Measurements from ENCODE around the gene RAPGEF2.
A peak's percentile ranks its signal among the peaks of the same experiment; 100 is the strongest.
"Not testable (repeated sequence)": the region's sequence is repeated elsewhere in the genome, so short reads cannot be mapped to it uniquely, and the experiment has no call there.

The RAPGEF2 gene

DNA sequence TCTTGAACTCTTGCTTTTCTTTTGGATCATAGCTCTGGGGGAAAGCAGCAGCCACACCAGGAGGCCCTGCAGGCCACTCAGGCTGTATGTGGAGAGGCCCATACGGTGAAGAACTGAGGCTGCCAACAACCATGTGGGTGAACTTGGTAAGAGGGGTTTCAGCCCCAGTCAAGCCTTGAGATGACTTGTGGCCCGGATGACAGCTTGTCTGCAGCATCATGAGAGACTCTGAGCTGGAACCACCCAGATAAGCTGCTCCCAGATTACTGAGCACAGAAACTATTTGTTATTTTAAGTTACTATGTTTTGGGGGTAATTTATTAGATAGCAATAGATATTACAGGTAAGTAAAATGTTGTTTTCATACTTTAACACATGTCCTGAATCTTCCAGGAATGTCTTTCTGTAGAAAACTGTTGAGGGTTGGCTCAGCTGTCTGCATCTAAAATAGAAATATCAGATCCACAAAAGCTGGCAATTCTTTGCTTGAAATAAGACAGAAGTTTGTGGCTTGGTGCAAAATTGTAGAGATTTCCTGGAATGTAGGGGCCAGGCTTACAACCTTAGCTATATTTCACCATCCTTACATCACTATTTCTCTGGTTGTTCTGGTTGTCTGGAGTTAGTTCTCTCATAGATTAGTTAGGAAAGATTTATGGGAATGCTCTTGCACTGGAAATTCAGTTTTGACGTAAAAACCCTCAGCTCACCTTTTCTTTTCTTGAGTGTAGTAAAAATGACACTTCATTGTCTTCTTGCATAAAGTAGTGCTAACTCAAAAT is 272.1 kb downstream of the RAPGEF2 start:
- DNase-seq (ENCODE audit: low read depth) = no peak

DNA sequence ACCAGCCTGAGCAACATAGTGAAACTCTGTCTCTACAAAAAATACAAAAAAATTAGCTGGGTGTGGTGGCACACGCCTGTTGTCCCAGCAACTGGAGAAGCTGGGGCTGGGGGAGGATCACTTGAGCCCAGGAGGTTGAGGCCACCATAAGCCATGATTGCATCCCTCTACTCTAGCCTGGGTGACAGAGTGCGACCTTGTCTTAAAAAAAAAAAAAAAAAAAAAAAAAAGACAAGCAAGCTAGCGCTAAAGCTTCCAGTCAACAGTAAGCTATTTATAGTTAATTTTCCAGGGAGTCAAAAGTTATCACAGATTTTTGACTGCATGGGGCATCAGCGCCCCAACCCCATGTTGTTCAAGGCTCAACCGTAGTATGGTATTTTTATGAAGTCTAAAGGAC is 273.4 kb downstream of the RAPGEF2 start:
- DNase-seq (ENCODE audit: low read depth) = no peak

DNA sequence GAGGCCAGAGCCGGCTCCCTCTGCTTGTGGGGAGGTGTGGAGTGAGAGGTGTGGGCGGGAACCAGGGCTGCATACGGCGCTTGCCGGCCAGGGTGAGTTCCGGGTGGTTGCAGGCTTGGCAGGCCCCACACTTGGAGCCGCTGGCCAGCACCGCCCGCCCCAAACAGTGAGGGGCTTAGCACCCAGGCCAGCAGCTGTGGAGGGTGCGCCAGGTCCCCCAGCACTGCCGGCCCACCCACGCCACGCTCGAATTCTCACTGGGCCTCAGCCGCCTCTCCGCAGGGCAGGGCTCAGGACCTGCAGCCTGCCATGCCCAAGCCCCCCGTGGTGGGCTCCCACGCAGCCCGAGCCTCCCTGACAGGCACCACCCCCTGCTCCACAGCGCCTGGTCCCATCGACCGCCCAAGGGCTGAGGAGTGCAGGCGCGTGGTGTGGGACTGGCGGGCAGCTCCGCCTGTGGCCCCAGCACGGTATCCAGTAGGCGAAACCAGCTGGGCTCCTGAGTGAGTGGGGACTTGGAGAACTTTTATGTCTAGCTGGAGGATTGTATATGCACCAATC is 275.3 kb downstream of the RAPGEF2 start:
- DNase-seq (ENCODE audit: low read depth) = no peak

GRCh38 chr4:159379064-159379463 is 276.2 kb downstream of the RAPGEF2 start:
- DNase-seq (ENCODE audit: low read depth) = not testable (repeated sequence)

- DNase-seq (ENCODE audit: low read depth) = no peak
Measured at GRCh38 chr4:159379836-159380235, 277.0 kb downstream of the RAPGEF2 start.

- DNase-seq (ENCODE audit: low read depth) = no peak
Measured at GRCh38 chr4:159382856-159383561, 280.1 kb downstream of the RAPGEF2 start.

DNA sequence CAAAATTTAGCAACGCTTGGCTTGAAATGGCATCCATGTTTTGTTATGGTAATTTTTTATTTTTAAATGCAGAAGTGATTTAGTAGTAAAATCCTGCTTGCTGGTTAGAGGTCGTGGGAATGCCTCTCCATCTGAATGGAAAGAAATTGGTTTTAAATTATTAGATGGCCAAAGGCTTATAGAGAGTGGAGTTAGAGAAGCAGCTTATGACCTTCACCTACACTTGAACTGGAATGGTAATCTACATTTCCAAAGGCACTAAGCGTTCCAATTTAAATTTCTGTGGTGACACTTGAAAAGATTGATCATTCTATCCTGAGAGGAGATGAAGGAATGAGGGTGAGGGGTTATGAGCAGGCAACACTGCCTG is 280.7 kb downstream of the RAPGEF2 start:
- no peak for DNase-seq (ENCODE audit: low read depth)

- DNase-seq (ENCODE audit: low read depth) = no peak
Measured at GRCh38 chr4:159384017-159384416, 281.1 kb downstream of the RAPGEF2 start.

DNA sequence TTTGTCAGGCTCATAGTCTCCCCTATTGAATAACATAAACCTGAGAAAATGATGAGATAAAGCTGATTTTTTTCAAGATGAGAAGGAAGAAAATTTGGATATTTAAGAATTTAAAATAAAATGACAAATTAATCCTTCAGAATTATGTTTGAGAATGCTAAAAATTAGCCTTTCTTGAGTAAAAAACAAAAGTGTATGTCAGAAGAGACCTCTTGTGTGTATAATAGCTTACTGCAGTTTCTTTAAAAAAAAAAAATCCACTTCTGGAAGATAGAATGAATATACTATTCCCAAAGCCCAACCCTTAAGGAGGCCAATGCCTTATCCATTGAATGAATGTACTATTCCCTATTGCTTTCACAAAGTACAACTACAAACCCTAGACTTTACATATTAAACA is 281.8 kb downstream of the RAPGEF2 start:
- no peak for DNase-seq (ENCODE audit: low read depth)

GRCh38 chr4:159386620-159387019 is 283.7 kb downstream of the RAPGEF2 start:
- no peak for DNase-seq (ENCODE audit: low read depth)

GRCh38 chr4:159389756-159390155 is 286.9 kb downstream of the RAPGEF2 start:
- no peak for DNase-seq (ENCODE audit: low read depth)

DNA sequence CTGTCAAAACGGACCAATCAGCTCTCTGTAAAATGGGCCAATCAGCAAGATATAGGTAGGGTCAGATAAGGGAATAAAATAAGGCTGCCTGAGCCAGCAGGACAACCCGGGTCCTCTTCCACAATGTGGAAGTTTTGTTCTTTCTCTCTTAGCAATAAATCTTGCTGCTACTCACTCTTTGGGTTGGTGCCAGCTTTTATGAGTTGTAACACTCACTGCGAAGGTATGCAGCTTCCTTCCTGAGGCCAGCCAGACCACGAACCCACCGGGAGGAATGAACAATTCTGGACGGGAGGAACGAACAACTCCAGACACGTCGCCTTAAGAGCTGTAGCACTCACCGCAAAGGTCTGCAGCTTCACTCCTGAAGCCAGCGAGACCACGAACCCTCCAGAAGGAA is 287.8 kb downstream of the RAPGEF2 start:
- peak; percentile 88 for DNase-seq (ENCODE audit: low read depth)

DNA sequence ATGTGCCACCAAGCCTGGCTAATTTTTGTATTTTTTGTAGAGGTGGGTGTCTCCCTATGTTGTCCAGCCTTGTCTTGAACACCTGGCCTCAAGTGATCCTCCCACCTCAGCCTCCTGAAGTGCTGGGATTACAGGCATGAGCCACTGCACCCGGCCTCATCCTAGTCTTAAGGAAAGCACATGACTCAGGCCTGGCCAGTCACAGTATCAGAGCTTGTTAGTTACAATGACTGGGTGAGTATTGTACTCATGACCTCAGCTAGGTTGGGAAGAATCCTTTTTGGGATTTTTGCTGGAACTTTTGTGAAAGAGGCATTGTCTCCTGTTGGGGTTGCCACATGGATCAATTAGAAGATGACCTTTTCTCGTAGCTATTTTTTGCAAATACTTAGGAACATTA is 292.8 kb downstream of the RAPGEF2 start:
- DNase-seq (ENCODE audit: low read depth) = no peak

DNA sequence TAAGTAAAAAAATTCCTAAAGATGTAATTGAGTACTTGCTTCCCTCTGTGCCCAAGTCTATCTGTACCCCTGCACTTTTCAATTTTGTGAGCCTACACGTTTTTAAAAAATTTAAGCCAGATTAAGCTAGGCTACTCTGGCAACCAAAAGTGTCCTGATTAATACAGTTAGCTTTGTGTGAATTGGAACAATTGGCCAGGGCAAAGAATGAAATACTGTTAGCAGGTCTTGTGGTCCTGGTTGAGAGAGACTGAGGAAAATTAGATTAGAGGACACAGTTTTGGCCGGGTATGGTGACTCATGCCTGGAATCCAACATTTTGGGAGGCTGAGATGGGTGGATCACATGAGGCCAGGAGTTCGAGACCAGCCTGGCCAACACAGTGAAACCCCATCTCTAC is 293.3 kb downstream of the RAPGEF2 start:
- no peak for DNase-seq (ENCODE audit: low read depth)

DNA sequence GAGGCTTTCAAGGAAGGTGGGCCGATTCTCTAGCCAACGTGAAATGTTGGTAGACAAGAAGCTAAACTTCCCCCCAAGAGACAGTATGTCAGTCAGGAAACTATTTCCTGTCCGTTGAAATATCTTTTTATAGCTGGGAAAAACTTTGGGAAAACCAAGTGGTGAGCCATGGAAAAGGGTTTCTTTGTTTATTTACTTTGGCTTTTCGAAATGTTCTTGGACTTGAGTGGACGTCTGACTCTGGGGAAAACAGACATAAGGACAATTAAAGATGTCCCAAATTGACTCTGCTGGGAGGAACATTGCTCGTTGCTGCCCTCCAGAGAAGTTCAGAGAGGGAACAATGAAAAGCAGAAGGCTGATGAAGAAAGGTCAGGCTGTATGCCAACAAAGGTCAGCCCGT is 295.4 kb downstream of the RAPGEF2 start:
- no peak for DNase-seq (ENCODE audit: low read depth)

- no peak for DNase-seq (ENCODE audit: low read depth)
Measured at GRCh38 chr4:159400558-159401225, 297.8 kb downstream of the RAPGEF2 start.

- DNase-seq (ENCODE audit: low read depth) = no peak
Measured at GRCh38 chr4:159401226-159401712, 298.4 kb downstream of the RAPGEF2 start.

- DNase-seq (ENCODE audit: low read depth) = peak; percentile 85
Measured at GRCh38 chr4:159401791-159402380, 299.0 kb downstream of the RAPGEF2 start.

Measured in HS-5 (cell line).